HG02678 (cell line): ENCODE data around the gene TTBK1.

Source experiments
- ATAC-seq: cut with Tn5 transposase; IDR thresholded peaks from one replicate; pipeline ENCODE4 v1.9.1; 2021; ENCODE audit warnings: mild to moderate bottlenecking, moderate library complexity; ENCODE audit not compliant: unreplicated experiment

Gene TTBK1

DNA sequence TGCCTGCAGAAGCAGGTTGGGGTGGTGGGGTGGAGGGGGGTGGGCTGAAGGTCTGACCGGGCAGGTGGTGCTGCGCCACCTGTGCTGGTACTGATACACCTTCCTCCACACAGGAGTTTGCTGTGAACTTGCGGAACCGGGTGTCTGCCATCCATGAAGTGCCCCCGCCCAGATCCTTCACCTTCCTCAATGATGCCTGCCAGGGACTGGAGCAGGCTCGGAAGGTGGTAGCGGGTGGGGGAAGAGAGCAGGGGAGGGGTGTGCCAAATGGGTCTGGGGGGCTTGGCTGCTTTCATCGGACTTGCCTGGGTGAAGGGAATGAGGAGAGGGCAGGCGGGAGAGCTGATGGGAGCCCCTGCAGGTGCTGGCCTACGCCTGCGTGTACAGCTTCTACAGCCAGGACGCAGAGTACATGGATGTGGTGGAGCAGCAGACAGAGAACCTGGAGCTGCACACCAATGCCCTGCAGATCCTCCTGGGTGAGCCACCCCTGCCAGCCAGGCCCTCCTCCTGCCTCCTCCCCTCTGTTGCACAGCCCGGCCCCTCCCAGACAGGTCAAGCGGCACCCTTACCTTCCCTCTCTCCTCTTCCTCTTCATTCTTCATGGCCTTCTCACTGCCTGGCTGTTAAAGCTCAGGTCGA, 20.7 kb upstream of the TTBK1 start:
- no peak for ATAC-seq

- no peak for ATAC-seq
Observed at GRCh38 chr6:43223175-43223574, 20.1 kb upstream of the TTBK1 start.

DNA sequence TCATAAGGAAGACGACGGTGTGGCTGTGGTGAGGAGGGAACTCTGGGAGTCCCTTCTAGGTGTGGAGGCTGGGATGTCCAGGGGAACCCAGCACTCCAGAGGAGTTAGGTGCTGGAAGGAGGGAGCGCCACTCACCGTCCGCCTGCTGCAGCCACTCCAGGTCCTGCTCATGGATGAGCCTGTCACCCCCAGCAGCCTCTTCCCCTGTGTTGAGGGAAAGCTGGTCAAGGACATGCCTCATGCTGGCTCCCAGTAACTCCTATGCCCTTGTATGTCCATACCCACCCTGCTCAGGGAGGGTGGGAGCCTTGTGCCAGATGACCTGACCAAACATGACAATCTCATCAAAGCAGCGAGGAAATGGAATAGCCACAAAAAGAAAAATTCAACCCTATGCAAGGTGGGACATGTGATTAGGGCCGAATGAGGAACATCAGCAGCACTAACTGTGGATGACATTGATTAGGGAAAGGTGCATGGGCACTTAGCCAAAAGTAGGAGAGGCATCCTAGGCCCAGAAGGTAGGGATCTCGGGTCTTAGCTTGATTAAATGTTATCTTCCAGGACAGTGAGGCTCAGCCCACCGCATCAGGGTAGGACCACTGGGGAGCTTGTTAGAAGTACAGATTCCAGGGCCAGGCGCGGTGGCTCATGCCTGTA, 17.0 kb upstream of the TTBK1 start:
- ATAC-seq: no peak

- ATAC-seq: peak; percentile 84
Observed at GRCh38 chr6:43228951-43229802, 14.1 kb upstream of the TTBK1 start, which contains the start of gene DNPH1. DNPH1 (minus strand) TSS chr6:43229481; CDS start chr6:43229456, 25 bp downstream.

- ATAC-seq: no peak
Observed at GRCh38 chr6:43229803-43230620, 13.3 kb upstream of the TTBK1 start.

DNA sequence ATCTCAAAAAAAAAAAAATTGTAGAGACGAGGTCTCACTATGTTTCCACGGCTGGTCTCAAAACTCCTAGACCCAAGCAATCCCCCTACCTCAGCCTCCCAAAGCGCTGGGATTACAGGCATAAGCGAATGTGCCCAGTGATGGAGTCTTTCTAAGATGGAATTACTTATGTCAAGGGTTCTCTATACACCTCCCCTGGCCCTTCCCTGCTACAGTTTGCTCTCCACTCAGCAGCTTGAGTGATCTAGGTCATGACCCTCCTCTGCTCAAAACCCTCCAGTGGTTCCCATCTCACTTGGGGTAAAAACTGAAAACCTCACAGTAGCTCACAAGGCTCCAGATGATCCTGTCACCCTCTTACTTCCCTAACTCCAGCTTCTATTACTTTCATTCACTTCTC, 12.2 kb upstream of the TTBK1 start:
- no peak for ATAC-seq

- no peak for ATAC-seq
Observed at GRCh38 chr6:43231735-43232450, 11.4 kb upstream of the TTBK1 start.

DNA sequence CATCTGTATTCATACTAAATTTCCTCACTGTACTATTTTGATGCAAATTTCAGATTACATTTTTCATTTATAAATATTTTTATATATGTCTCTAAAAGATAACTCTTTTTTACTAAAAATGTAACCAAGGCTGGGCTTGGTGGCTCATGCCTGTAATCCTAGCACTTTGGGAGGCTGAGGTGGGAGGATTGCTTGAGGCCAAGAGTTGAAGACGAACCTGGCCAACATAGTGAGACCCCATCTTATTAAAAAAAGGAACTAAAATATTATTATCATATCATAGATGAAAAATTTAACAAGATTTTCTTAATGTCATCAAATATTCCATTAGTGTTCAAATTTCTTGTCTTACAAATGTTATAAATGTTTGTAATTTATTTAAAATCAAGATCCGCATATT, 7.4 kb upstream of the TTBK1 start:
- no peak for ATAC-seq

DNA sequence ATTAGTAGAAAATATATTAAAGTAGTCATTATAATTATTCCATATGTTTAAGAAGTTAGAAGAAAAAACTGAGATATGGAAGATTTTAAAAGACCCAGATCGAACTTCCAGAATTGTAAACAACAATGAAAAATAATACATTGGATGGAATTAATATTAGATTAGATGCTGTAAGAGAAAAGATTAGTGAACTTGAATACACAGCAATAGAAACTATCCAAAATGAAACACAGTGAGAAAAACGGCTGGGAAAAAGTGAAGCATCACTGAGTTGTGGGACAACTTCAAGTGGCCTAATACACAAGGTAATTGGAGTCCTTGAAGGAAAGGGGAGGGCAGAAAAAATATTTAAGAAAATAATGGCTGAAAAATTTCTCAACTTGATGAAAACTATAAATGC, 4.2 kb upstream of the TTBK1 start:
- ATAC-seq: no peak

- ATAC-seq: no peak
Observed at GRCh38 chr6:43240950-43241349, 2.3 kb upstream of the TTBK1 start.

GRCh38 chr6:43241446-43241845, 1.8 kb upstream of the TTBK1 start:
- no peak for ATAC-seq

GRCh38 chr6:43243664-43244321, 512 bp downstream of the TTBK1 start:
- ATAC-seq: no peak

GRCh38 chr6:43246301-43247113, 3.2 kb downstream of the TTBK1 start:
- peak; percentile 29 for ATAC-seq

DNA sequence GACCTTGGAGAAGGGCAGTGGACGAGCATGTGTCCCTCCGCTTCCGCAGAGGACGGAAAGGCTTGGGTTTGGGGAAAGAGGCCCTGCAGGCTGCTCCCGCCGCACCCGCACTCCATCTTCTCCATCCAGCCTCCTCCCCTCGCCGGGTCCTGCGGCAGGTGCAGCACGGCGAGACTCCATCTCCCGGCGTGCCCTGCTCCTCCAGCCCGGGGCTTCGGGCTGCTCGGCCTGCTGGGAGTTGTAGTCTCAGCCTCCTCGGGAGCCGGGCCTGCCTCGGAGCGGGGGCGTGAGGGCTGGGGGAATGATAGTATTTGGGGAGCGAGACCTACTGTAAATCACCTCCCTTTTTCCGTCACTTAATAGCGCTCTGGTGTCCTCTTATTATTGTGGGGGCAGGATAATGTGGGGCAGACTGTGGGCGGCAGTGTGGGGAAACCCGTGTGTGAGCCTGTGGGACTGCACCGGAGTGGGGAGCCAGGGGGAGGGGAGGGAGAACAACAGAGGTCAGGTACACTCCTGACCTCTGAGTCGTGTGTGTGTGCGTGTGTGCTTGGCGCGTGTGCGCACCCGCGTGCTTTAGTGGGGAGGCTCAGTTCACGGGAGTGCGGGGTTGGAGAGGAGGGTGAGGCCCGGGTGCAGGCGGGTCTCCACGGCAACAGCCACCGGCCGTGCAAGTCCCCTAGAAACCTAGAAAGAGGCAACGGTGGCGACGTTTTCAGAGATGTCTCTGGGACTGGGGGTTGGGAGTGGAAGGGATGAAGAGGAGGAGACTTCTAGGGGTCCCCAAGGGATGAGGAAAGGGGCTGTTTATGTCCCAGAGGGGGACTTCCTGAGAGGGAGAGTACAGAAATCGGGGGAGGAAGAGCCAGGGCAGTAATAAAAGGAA, 4.1 kb downstream of the TTBK1 start:
- ATAC-seq: peak; percentile 94

DNA sequence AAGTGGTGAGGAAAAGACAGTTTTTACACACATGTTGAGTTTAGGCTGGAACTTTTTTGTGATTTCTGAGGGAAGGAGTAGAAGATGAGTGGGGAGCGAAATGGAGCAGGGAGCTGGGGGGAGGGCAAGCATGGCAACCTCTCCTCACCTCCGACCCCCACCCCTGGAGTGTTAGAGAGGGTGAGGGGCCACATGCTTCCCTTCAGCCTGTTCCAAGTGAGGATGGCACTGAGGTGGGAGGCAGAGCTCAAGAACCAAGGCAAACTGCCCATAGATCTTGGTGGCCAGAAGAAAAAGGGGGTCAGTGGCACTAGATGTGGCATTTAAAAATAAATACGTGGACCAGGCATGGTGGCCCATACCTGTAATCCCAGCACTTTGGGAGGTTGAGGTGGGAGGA, 4.8 kb downstream of the TTBK1 start:
- ATAC-seq: no peak

GRCh38 chr6:43248791-43249190, 5.5 kb downstream of the TTBK1 start:
- ATAC-seq: no peak

DNA sequence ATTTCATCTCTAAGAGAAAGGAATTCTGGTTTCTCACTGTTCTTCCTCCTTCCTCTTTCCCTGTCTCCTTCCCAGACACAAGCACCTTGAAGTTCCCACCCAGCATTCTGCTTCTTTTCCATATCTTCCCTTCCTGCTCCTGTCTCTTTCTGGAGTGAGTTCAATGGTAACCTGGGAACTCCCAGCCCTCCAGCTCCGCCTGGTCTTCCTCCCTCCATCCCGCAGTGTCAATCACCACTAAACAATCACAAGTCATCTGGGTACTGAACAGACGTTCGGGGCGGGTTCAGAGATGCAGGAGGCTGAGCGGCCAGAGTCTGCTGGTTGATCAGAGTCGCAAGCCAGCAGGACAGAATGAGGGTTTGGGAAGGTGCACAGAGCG, 7.7 kb downstream of the TTBK1 start:
- ATAC-seq: no peak

DNA sequence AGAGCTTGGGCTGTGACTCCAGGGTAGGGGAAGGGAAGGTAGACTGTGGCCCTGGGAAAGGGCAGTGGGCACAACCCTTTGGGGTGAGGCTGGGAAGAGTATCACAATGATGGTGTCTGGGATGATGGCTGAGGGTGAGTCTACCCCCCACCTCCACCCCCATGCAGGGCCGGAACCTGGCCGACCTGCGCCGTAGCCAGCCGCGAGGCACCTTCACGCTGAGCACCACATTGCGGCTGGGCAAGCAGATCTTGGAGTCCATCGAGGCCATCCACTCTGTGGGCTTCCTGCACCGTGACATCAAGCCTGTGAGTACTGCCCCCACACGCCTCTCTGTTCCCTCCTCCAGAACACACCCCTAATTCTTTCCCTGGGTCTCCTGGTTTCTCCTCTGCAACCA, 10.1 kb downstream of the TTBK1 start:
- no peak for ATAC-seq
